Glutamatergic neuron (in vitro differentiated cells): Measurements from ENCODE around the gene SLFN12. TPM values are rescaled to one million over a fixed set of nuclear protein-coding genes. Genes with fewer than 3 reads are reported as not detected.

Experiments
- DNase-seq: peaks from one replicate; pipeline ENCODE4 v3.0.0; 2022
- H3K27ac Mint-ChIP-seq: one replicate; pipeline ENCODE4 v1.8.0; 2020; ENCODE audit warnings: mild to moderate bottlenecking, mixed read lengths, inconsistent platforms; ENCODE audit not compliant: unreplicated experiment
- H3K27me3 Mint-ChIP-seq: one replicate; pipeline ENCODE4 v1.8.0; 2020; ENCODE audit warnings: mild to moderate bottlenecking, moderate library complexity, mixed read lengths, inconsistent platforms; ENCODE audit not compliant: unreplicated experiment
- H3K36me3 Mint-ChIP-seq: one replicate; pipeline ENCODE4 v1.8.0; 2020; ENCODE audit warnings: mild to moderate bottlenecking, mixed read lengths, inconsistent platforms; ENCODE audit not compliant: unreplicated experiment
- H3K4me1 Mint-ChIP-seq: one replicate; pipeline ENCODE4 v1.8.0; 2020; ENCODE audit warnings: mild to moderate bottlenecking, low read depth, mixed read lengths, inconsistent platforms; ENCODE audit not compliant: unreplicated experiment
- H3K4me3 Mint-ChIP-seq: one replicate; pipeline ENCODE4 v1.8.0; 2020; ENCODE audit warnings: mild to moderate bottlenecking, mixed read lengths, inconsistent platforms; ENCODE audit not compliant: unreplicated experiment
- H3K9me3 Mint-ChIP-seq: one replicate; pipeline ENCODE4 v1.8.0; 2020; ENCODE audit warnings: mild to moderate bottlenecking, moderate library complexity, mixed read lengths, inconsistent platforms; ENCODE audit not compliant: unreplicated experiment
- total RNA-seq: library from RNA; stranded (reverse); fragmentation: NEBNext Ultra II Directional; extraction: Animal tissue kit (Norgen Biotek cat#: 25700); gene quantifications from one replicate; pipeline ENCODE4 v1.2.1, GENCODE V29; 2021; ENCODE audit not compliant: unreplicated experiment
- TF ChIP-seq, protein P1 (sequence below): fragments of 200-600 bp; sonication (generic); IDR thresholded peaks from one replicate; pipeline ENCODE4 v1.5.0; 2021; ENCODE audit not compliant: partially characterized antibody, unreplicated experiment

SLFN12 gene
- total RNA-seq, 1 donor from 2014 or later, result not detected

DNA sequence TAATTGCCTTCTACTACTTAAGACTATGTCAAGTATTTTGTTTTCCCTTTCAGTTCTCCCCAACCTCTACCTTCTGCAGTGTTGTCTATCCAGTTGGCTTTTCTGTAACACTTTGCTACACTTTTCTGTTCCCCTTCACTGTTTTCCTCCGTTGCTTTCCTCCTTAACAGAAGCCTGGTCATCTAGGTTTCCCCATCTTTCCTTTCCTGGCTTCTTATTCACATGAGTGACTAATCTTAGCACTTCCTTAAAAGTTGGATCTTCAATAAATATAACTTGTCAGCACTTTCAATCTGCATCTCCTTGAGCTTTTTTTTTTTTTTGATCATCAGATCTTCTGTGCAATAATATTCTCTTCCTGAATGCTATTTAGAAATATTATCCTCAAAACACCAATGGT is 56.1 kb downstream of the SLFN12 start:
- peaks cover 2% of the 10 kb centered on the region for H3K9me3 Mint-ChIP-seq
- H3K27me3 Mint-ChIP-seq, result peaks cover 20% of the 10 kb centered on the region
- peaks cover 1% of the 10 kb centered on the region for H3K36me3 Mint-ChIP-seq
- TF ChIP-seq, protein P1, sequence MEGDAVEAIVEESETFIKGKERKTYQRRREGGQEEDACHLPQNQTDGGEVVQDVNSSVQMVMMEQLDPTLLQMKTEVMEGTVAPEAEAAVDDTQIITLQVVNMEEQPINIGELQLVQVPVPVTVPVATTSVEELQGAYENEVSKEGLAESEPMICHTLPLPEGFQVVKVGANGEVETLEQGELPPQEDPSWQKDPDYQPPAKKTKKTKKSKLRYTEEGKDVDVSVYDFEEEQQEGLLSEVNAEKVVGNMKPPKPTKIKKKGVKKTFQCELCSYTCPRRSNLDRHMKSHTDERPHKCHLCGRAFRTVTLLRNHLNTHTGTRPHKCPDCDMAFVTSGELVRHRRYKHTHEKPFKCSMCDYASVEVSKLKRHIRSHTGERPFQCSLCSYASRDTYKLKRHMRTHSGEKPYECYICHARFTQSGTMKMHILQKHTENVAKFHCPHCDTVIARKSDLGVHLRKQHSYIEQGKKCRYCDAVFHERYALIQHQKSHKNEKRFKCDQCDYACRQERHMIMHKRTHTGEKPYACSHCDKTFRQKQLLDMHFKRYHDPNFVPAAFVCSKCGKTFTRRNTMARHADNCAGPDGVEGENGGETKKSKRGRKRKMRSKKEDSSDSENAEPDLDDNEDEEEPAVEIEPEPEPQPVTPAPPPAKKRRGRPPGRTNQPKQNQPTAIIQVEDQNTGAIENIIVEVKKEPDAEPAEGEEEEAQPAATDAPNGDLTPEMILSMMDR, result no peak
- H3K4me1 Mint-ChIP-seq, result no peaks in the 10 kb centered on the region
- no peak overlapping the region for H3K4me3 Mint-ChIP-seq
- H3K27ac Mint-ChIP-seq, result no peak overlapping the region
- DNase-seq, result no peak

DNA sequence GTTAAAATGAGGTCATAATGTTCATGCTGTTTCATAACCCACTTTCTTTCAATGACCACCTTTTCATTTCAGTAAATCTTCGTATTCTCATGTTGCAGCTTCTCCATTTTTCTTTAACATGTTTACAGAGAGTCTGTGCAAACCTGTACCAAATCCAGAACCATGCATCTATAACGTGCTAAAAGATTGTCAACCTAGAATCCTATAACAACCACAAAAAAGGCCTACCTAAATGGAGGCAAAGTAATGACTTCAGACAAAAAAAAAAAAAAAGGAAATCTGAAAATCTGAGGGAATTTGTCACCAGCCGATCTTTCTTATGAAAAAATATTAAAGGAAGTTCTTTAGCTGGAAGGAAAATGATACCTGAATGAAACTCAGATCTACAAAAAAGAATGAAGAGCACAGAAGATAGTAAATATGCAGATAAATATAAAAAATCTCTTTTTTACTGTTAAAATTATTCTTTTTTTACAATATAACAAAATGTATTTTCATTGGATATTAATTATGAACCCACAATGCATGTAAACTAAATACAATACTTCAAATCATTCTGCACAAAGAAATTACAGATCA is 57.4 kb downstream of the SLFN12 start:
- TF ChIP-seq, protein P1, result no peak
- DNase-seq, result no peak
- peaks cover 4% of the 10 kb centered on the region for H3K36me3 Mint-ChIP-seq
- H3K4me3 Mint-ChIP-seq, result peak overlapping the region; percentile 78
- H3K9me3 Mint-ChIP-seq, result peaks cover 4% of the 10 kb centered on the region
- no peaks in the 10 kb centered on the region for H3K4me1 Mint-ChIP-seq
- H3K27me3 Mint-ChIP-seq, result peaks cover 26% of the 10 kb centered on the region
- H3K27ac Mint-ChIP-seq, result no peak overlapping the region

DNA sequence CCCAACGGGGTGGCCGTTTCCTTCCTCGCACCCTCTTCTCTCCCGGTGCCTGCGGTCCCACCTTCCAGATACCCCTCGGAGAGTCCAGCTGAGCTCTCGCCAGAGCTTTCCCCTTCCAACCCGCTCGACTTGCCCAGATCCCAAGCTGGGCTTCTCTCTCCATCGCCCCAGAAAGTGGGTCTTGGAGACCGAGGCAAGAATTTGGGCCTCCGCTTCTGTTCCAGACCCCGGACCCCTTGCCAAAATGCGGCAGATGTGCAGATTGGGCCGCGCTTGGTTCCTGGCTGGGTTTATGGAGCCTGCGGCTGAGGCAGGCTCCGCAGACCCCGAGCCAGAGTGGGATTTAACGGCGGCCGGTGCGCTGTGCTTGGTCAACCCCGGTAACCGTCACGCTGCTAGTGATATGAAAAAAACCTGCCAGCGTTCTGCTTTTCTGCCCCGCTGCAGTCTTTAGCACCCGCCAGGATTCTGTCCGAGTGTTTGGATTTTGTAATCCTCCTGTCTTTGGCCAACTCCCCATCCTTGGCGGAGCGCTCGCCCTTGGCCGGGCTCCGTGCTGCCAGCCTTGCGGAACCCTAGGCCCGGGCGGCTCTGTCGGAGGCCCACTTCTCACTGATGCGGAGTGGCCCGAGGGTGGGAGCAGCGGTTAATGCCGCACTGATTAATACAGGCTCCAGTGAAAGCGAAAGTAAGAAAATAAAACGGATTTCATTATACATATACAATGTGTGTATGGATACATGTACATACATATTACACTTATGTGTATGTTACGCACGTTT is 58.1 kb downstream of the SLFN12 start:
- no peak overlapping the region for H3K27ac Mint-ChIP-seq
- peaks cover 26% of the 10 kb centered on the region for H3K27me3 Mint-ChIP-seq
- peaks cover 4% of the 10 kb centered on the region for H3K9me3 Mint-ChIP-seq

DNA sequence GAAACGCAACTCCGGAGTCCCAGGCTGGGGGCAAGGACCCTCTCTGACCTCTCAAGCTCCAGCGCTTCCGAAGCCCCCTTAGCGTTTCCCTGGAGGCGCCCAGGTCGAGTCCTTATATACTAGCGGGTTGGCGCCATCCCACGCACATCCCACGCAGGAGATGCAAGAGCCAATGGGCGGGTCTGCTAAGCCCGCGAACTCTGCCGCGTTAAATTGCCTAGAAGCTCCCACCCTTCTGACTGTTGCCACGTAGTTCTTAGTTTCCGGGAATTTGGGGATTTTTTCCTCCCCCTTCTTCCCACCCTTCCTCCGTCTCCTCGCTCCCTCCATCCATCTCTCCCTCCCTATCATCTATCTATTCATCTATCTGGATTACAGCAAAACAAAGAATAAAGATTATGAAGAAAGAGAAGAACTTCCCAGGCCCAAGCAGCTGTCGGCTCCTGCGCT is 58.7 kb downstream of the SLFN12 start, which contains the start of gene SLFN11:
SLFN11 (minus strand) TSS at position 88 of the 450 bp plus-strand sequence. CDS start 9,814 bp downstream, outside the sequence.
- TF ChIP-seq, protein P1, result no peak
- H3K4me1 Mint-ChIP-seq, result no peaks in the 10 kb centered on the region

More for the DNA sequence above, 58.1 kb downstream of the SLFN12 start:
- TF ChIP-seq, protein P1, result no peak
- Mint-ChIP-seq H3K4me3 (peak overlapping the region; percentile 78), H3K4me1 (no peaks in the 10 kb centered on the region), H3K36me3 (peaks cover 4% of the 10 kb centered on the region)
- DNase-seq, result peak; percentile 46

More for the DNA sequence above, 58.7 kb downstream of the SLFN12 start, which contains the start of gene SLFN11:
- DNase-seq, result peak; percentile 19
- H3K9me3 Mint-ChIP-seq, result peaks cover 4% of the 10 kb centered on the region
- peaks cover 4% of the 10 kb centered on the region for H3K36me3 Mint-ChIP-seq
- H3K27ac Mint-ChIP-seq, result no peak within 1 kb of the TSS
- peak within 1 kb of the TSS; percentile 78 for H3K4me3 Mint-ChIP-seq
- peaks cover 26% of the 10 kb centered on the region for H3K27me3 Mint-ChIP-seq
